H9 (cell line): ENCODE measurements around the gene SFXN1. TPM values are rescaled to one million over a fixed set of nuclear protein-coding genes. Genes with fewer than 3 reads are reported as not detected.

ENCODE experiments used
- DNase-seq: peaks from one replicate; pipeline ENCODE4 v3.0.0-alpha.2; 2017
- H2AFZ ChIP-seq: one replicate; pipeline ENCODE4 v1.6.1; 2013; ENCODE audit warnings: mild to moderate bottlenecking, low read length, control low read depth, moderate library complexity
- H2AK5ac ChIP-seq: 2 replicates; pipeline ENCODE4 v1.6.1; 2013; ENCODE audit warnings: low read length, control low read depth, mixed read lengths; ENCODE audit not compliant: insufficient read length
- H2BK120ac ChIP-seq: one replicate; pipeline ENCODE4 v1.6.1; 2013; ENCODE audit warnings: low read depth, mild to moderate bottlenecking, low read length, control low read depth, inconsistent platforms; ENCODE audit not compliant: poor library complexity, severe bottlenecking
- H2BK12ac ChIP-seq: 2 replicates; pipeline ENCODE4 v1.6.1; 2013; ENCODE audit warnings: low read length, control low read depth, mixed read lengths, low read depth; ENCODE audit not compliant: insufficient read length
- H2BK15ac ChIP-seq: 2 replicates; pipeline ENCODE4 v1.6.1; 2013; ENCODE audit warnings: low read depth, low read length, control low read depth
- H2BK20ac ChIP-seq: one replicate; pipeline ENCODE4 v1.6.1; 2013; ENCODE audit warnings: low read depth, mild to moderate bottlenecking, low read length, control low read depth, inconsistent platforms; ENCODE audit not compliant: poor library complexity, severe bottlenecking
- H2BK5ac ChIP-seq: 2 replicates; pipeline ENCODE4 v1.6.1; 2013; ENCODE audit warnings: low read length, control low read depth, mixed read lengths; ENCODE audit not compliant: insufficient read length
- H3K14ac ChIP-seq: 2 replicates; pipeline ENCODE4 v1.6.1; 2013; ENCODE audit warnings: low read length, control low read depth; ENCODE audit not compliant: insufficient read depth
- H3K18ac ChIP-seq: 2 replicates; pipeline ENCODE4 v1.6.1; 2013; ENCODE audit warnings: low read depth, mild to moderate bottlenecking, mixed read lengths, low read length, control low read depth; ENCODE audit not compliant: insufficient read length
- H3K23ac ChIP-seq: 2 replicates; pipeline ENCODE4 v1.6.1; 2013; ENCODE audit warnings: low read length, control low read depth, mixed read lengths, low read depth; ENCODE audit not compliant: insufficient read length
- H3K23me2 ChIP-seq: 2 replicates; pipeline ENCODE4 v1.6.1; 2013; ENCODE audit warnings: low read depth, mild to moderate bottlenecking, mixed read lengths, low read length, control low read depth; ENCODE audit not compliant: insufficient read length, poor library complexity, severe bottlenecking
- H3K27ac ChIP-seq: 2 replicates; pipeline ENCODE4 v1.5.1; 2013; ENCODE audit warnings: low read length, control low read depth, mixed read lengths, low read depth; ENCODE audit not compliant: insufficient read length
- H3K27me3 ChIP-seq: 2 replicates; pipeline ENCODE4 v1.6.1; 2013; ENCODE audit warnings: low read length, control low read depth, inconsistent platforms; ENCODE audit not compliant: insufficient read depth
- H3K4ac ChIP-seq: 2 replicates; pipeline ENCODE4 v1.6.1; 2013; ENCODE audit warnings: low read depth, mild to moderate bottlenecking, control low read depth, inconsistent platforms, low read length, moderate library complexity
- H3K4me1 ChIP-seq: 2 replicates; pipeline ENCODE4 v1.6.1; 2013; ENCODE audit warnings: low read length, control low read depth, inconsistent platforms; ENCODE audit not compliant: insufficient read depth
- H3K4me2 ChIP-seq: 2 replicates; pipeline ENCODE4 v1.6.1; 2013; ENCODE audit warnings: low read length, control low read depth, mixed read lengths; ENCODE audit not compliant: insufficient read length, insufficient read depth
- H3K56ac ChIP-seq: 2 replicates; pipeline ENCODE4 v1.6.1; 2013; ENCODE audit warnings: low read depth, mild to moderate bottlenecking, mixed read lengths, low read length, control low read depth; ENCODE audit not compliant: insufficient read length
- H3K79me1 ChIP-seq: 2 replicates; pipeline ENCODE4 v1.6.1; 2013; ENCODE audit warnings: low read depth, mild to moderate bottlenecking, moderate library complexity, low read length, control low read depth, inconsistent platforms; ENCODE audit not compliant: insufficient read depth, poor library complexity, severe bottlenecking
- H3K79me2 ChIP-seq: 2 replicates; pipeline ENCODE4 v1.6.1; 2013; ENCODE audit warnings: low read length, control low read depth, inconsistent platforms; ENCODE audit not compliant: insufficient read depth
- H3K9ac ChIP-seq: 2 replicates; pipeline ENCODE4 v1.6.1; 2013; ENCODE audit warnings: low read length, control low read depth, mixed read lengths; ENCODE audit not compliant: insufficient read length; ENCODE audit errors: extremely low read depth
- H3K9me3 ChIP-seq: one replicate; pipeline ENCODE4 v1.6.1; 2013; ENCODE audit warnings: low read depth, low read length, inconsistent platforms; ENCODE audit not compliant: control insufficient read depth
- H3T11ph ChIP-seq: one replicate; pipeline ENCODE4 v1.6.1; 2013; ENCODE audit warnings: mild to moderate bottlenecking, low read length, control low read depth, inconsistent platforms
- H4K20me1 ChIP-seq: one replicate; pipeline ENCODE4 v1.6.1; 2013; ENCODE audit not compliant: control insufficient read depth, insufficient read length, insufficient read depth
- H4K5ac ChIP-seq: 2 replicates; pipeline ENCODE4 v1.6.1; 2013; ENCODE audit warnings: low read depth, mild to moderate bottlenecking, mixed read lengths, low read length, control low read depth; ENCODE audit not compliant: insufficient read length
- H4K8ac ChIP-seq: replicated peaks from 2 replicates; pipeline ENCODE4 v1.6.1; 2013; ENCODE audit warnings: low read length, control low read depth, mixed read lengths, low read depth; ENCODE audit not compliant: insufficient read length
- H4K91ac ChIP-seq: 2 replicates; pipeline ENCODE4 v1.6.1; 2013; ENCODE audit warnings: low read depth, mild to moderate bottlenecking, moderate library complexity, mixed read lengths, low read length, control low read depth; ENCODE audit not compliant: insufficient read length
- H3K27ac Mint-ChIP-seq, 3 experiments: 2 replicates in 2 of 3; 3 replicates in 1 of 3; pipeline ENCODE4 v1.8.0; 2020 to 2021; ENCODE audit warnings: mixed read lengths in 3 of 3, mild to moderate bottlenecking in 1 of 3, moderate library complexity in 1 of 3
- H3K27me3 Mint-ChIP-seq: 2 replicates; pipeline ENCODE4 v1.8.0; 2021; ENCODE audit warnings: low read depth, mild to moderate bottlenecking, moderate library complexity, mixed read lengths
- H3K36me3 Mint-ChIP-seq, 3 experiments: 2 replicates in 2 of 3; 3 replicates in 1 of 3; pipeline ENCODE4 v1.8.0; 2020 to 2021; ENCODE audit warnings: low read depth in 3 of 3, mixed read lengths in 3 of 3; ENCODE audit not compliant: insufficient read depth in 1 of 3
- H3K4me1 Mint-ChIP-seq, 2 experiments: 2 replicates each; pipeline ENCODE4 v1.8.0; 2020; ENCODE audit warnings: mixed read lengths in 2 of 2
- H3K4me3 Mint-ChIP-seq, 2 experiments: 2 replicates in 1 of 2; 3 replicates in 1 of 2; pipeline ENCODE4 v1.8.0; 2020 to 2021; ENCODE audit warnings: mild to moderate bottlenecking in 2 of 2, mixed read lengths in 2 of 2, moderate library complexity in 1 of 2
- H3K9me3 Mint-ChIP-seq, 2 experiments: 2 replicates in 1 of 2; 3 replicates in 1 of 2; pipeline ENCODE4 v1.8.0; 2020; ENCODE audit warnings: mild to moderate bottlenecking in 2 of 2, mixed read lengths in 2 of 2, moderate library complexity in 1 of 2
- CTCF ChIP-seq: fragments of 200-600 bp; sonication (generic); conservative IDR thresholded peaks from 3 replicates; pipeline ENCODE4 v1.8.0; 2021; ENCODE audit warnings: antibody characterized with exemption, mild to moderate bottlenecking
- WGBS: extraction: QIAGEN DNeasy Blood & Tissue Kit; methylation state at CpG from one replicate; pipeline ENCODE4 v1.1.7; 2013; ENCODE audit warnings: missing lambda C conversion rate, low lambda C conversion rate, mixed read lengths; ENCODE audit not compliant: insufficient read length; ENCODE audit errors: extremely low coverage; 5-methylcytosine and 5-hydroxymethylcytosine counted together
- total RNA-seq: library from RNA; stranded (reverse); gene quantifications from 2 replicates; pipeline ENCODE4 v1.2.1, GENCODE V29; 2021

Gene SFXN1
- total RNA-seq, 1 experiment from 2014 or later: 99.2 TPM

- Histone ChIP-seq H3K56ac (no peak overlapping the region), H3K4me1 (peaks cover 8% of the 10 kb centered on the region; the same call in 1 of the 2 replicates), H3K79me2 (no peaks in the 10 kb centered on the region), H2BK20ac (no peak overlapping the region), H4K91ac (no peak overlapping the region), H2BK15ac (no peak overlapping the region), H3K4me2 (no peak overlapping the region), H3K27me3 (peaks cover 2% of the 10 kb centered on the region; the same call in 1 of the 2 replicates), H2AK5ac (no peak overlapping the region), H3K23ac (no peak overlapping the region), H3K18ac (no peak overlapping the region), H3K79me1 (no peaks in the 10 kb centered on the region), H3K9me3 (no peaks in the 10 kb centered on the region), H2BK5ac (no peak overlapping the region), H3K23me2 (no peaks in the 10 kb centered on the region), H2BK12ac (no peak overlapping the region), H4K5ac (no peak overlapping the region), H3K9ac (no peak overlapping the region), H3K4ac (no peak overlapping the region), H3K27ac (no peak overlapping the region), H2AFZ (no peak overlapping the region), H2BK120ac (no peak overlapping the region), H3K14ac (no peak overlapping the region), H4K8ac (no peak overlapping the region), H4K20me1 (no peaks in the 10 kb centered on the region), H3T11ph (no peak overlapping the region)
- no peaks in the 10 kb centered on the region; a peak in 1 of 5 replicates for H3K9me3 Mint-ChIP-seq
- H3K27ac Mint-ChIP-seq: no peak overlapping the region
- WGBS: no CpG with 5 or more reads among the region's 2 CpGs
- no peak overlapping the region for H3K4me3 Mint-ChIP-seq
- H3K4me1 Mint-ChIP-seq: peaks cover 40 to 47% of the 10 kb centered on the region in 2 experiments
- peak; percentile 41; the same call in 1 of the 3 replicates for TF ChIP-seq CTCF
- H3K27me3 Mint-ChIP-seq: peaks cover 7% of the 10 kb centered on the region; the same call in 1 of the 2 replicates
- no peak for DNase-seq
- no peaks in the 10 kb centered on the region; a peak in 1 of 7 replicates for H3K36me3 Mint-ChIP-seq
Observed at GRCh38 chr5:175539936-175540335, 61.6 kb downstream of the SFXN1 start.
